ENCODE results near the gene KRT83. TPM values are rescaled to one million over a fixed set of nuclear protein-coding genes. Genes with fewer than 3 reads are reported as not detected.

KRT83 gene
- total and polyA plus RNA-seq, 4 donors = not detected

GRCh38 chr12:52264435-52264825, 56.8 kb downstream of the KRT83 start:
- Histone ChIP-seq H3K36me3 (ENCODE audit: control insufficient read depth in 4 of 4, insufficient read depth in 4 of 4, low read length in 4 of 4) (no peaks in the 10 kb centered on the region), H3K9me3 (ENCODE audit: control insufficient read depth in 4 of 4, insufficient read depth in 3 of 4, low read length in 3 of 4) (peaks cover 0 to 4% (median 0%) of the 10 kb centered on the region in 4 donors), H3K9ac (ENCODE audit: insufficient read depth in 1 of 2, low read length in 2 of 2) (no peak overlapping the region), H3K27ac (ENCODE audit: low read depth in 1 of 2, low read length in 1 of 2) (no peak overlapping the region), H3K27me3 (ENCODE audit: control insufficient read depth in 3 of 3, insufficient read depth in 3 of 3, low read length in 2 of 3) (peaks cover 0 to 30% (median 24%) of the 10 kb centered on the region in 3 donors), H3K4me3 (no peak overlapping the region), H3K4me1 (ENCODE audit: control insufficient read depth in 5 of 5, insufficient read depth in 5 of 5, low read length in 5 of 5) (peaks cover 0 to 4% (median 0%) of the 10 kb centered on the region in 5 donors)
- WGBS, 2 donors = 71 to 79% methylated on average over 2 of the region's 2 CpGs
- ATAC-seq (ENCODE audit: insufficient read depth, low FRiP score) = no peak
- peak in 2 of 3 donors; percentile 62 to 84 for DNase-seq
- TF ChIP-seq, protein P1, sequence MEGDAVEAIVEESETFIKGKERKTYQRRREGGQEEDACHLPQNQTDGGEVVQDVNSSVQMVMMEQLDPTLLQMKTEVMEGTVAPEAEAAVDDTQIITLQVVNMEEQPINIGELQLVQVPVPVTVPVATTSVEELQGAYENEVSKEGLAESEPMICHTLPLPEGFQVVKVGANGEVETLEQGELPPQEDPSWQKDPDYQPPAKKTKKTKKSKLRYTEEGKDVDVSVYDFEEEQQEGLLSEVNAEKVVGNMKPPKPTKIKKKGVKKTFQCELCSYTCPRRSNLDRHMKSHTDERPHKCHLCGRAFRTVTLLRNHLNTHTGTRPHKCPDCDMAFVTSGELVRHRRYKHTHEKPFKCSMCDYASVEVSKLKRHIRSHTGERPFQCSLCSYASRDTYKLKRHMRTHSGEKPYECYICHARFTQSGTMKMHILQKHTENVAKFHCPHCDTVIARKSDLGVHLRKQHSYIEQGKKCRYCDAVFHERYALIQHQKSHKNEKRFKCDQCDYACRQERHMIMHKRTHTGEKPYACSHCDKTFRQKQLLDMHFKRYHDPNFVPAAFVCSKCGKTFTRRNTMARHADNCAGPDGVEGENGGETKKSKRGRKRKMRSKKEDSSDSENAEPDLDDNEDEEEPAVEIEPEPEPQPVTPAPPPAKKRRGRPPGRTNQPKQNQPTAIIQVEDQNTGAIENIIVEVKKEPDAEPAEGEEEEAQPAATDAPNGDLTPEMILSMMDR (IDR thresholded peaks at IDR 0.05; ENCODE audit: control extremely low read depth, extremely low read depth) = no peak

Other genes starting within 250 kb of the KRT83 start
- 1 to 10 TPM; 2.2 to 6.5 TPM for gene SMIM41, start 241.7 kb downstream of the KRT83 start, total RNA-seq
- gene SMIM41, start 241.7 kb downstream of the KRT83 start, polyA plus RNA-seq = 1 to 10 TPM; 1.9 to 7.6 TPM
- gene KRT80, start 129.4 kb downstream of the KRT83 start, total RNA-seq = 10 to 100 TPM in 1 of 2 donors, 1 to 10 TPM in 1; 1.8 to 15.5 TPM
- 1 to 10 TPM; 7.2 to 9.9 TPM for gene KRT80, start 129.4 kb downstream of the KRT83 start, polyA plus RNA-seq
- gene KRT7, start 88.2 kb downstream of the KRT83 start, total RNA-seq = 1,000 to 10,000 TPM in 1 of 2 donors, 10 to 100 TPM in 1; 33.6 to 1,411 TPM
- gene KRT7, start 88.2 kb downstream of the KRT83 start, polyA plus RNA-seq = 1,000 to 10,000 TPM; 1,201 to 1,415 TPM
- 1 to 10 TPM in 1 of 2 donors, not detected in 1; 1.1 TPM for gene KRT86, start 46.8 kb downstream of the KRT83 start, total RNA-seq
- gene KRT86, start 46.8 kb downstream of the KRT83 start, polyA plus RNA-seq = under 1 TPM; 0.11 to 0.31 TPM
- under 1 TPM; 0.20 to 0.61 TPM for gene KRT81, start 29.9 kb downstream of the KRT83 start, total RNA-seq
- under 1 TPM; 0.02 to 0.26 TPM for gene KRT81, start 29.9 kb downstream of the KRT83 start, polyA plus RNA-seq
- not detected for gene KRT85, start 46.1 kb upstream of the KRT83 start, total RNA-seq
- gene KRT85, start 46.1 kb upstream of the KRT83 start, polyA plus RNA-seq = not detected
- not detected for gene KRT84, start 64.3 kb upstream of the KRT83 start, total RNA-seq
- gene KRT84, start 64.3 kb upstream of the KRT83 start, polyA plus RNA-seq = not detected
- gene KRT82, start 84.9 kb upstream of the KRT83 start, total RNA-seq = not detected
- gene KRT82, start 84.9 kb upstream of the KRT83 start, polyA plus RNA-seq = not detected
- gene KRT75, start 113.0 kb upstream of the KRT83 start, total RNA-seq = not detected
- gene KRT75, start 113.0 kb upstream of the KRT83 start, polyA plus RNA-seq = under 1 TPM in 1 of 2 donors, not detected in 1; 0.01 TPM
- under 1 TPM in 1 of 2 donors, not detected in 1; 0.25 TPM for gene KRT6B, start 130.7 kb upstream of the KRT83 start, total RNA-seq
- gene KRT6B, start 130.7 kb upstream of the KRT83 start, polyA plus RNA-seq = under 1 TPM; 0.06 to 0.63 TPM
- not detected for gene KRT6C, start 152.4 kb upstream of the KRT83 start, total RNA-seq
- gene KRT6C, start 152.4 kb upstream of the KRT83 start, polyA plus RNA-seq = under 1 TPM; 0.08 to 0.10 TPM
- 1 to 10 TPM in 1 of 2 donors, under 1 TPM in 1; 0.65 to 7.9 TPM for gene KRT6A, start 171.9 kb upstream of the KRT83 start, total RNA-seq
- 10 to 100 TPM in 1 of 2 donors, 1 to 10 TPM in 1; 6.8 to 46.8 TPM for gene KRT6A, start 171.9 kb upstream of the KRT83 start, polyA plus RNA-seq
- 10 to 100 TPM; 19.0 to 49.4 TPM for gene KRT5, start 199.0 kb upstream of the KRT83 start, total RNA-seq
- 10 to 100 TPM; 15.8 to 48.5 TPM for gene KRT5, start 199.0 kb upstream of the KRT83 start, polyA plus RNA-seq
- not detected for gene KRT71, start 231.7 kb upstream of the KRT83 start, total RNA-seq
- gene KRT71, start 231.7 kb upstream of the KRT83 start, polyA plus RNA-seq = not detected